Muscle of leg (tissue), 11 donors: ENCODE results near the gene LPCAT1. TPM values are rescaled to one million over a fixed set of nuclear protein-coding genes. Genes with fewer than 3 reads are reported as not detected.
A peak's percentile ranks its signal among the peaks of the same experiment; 100 is the strongest.
"Not testable (repeated sequence)": the region's sequence is repeated elsewhere in the genome, so short reads cannot be mapped to it uniquely, and the experiment has no call there.

ENCODE experiments used
- DNase-seq: peaks from one replicate; pipeline ENCODE4 v3.0.0; 2013
- H3K27ac ChIP-seq: one replicate; pipeline ENCODE4 v1.5.1; 2013; ENCODE audit warnings: mild to moderate bottlenecking, low read length, control low read depth
- H3K27me3 ChIP-seq: one replicate; pipeline ENCODE4 v1.6.1; 2013; ENCODE audit warnings: low read length; ENCODE audit not compliant: control insufficient read depth, insufficient read depth
- H3K36me3 ChIP-seq: one replicate; pipeline ENCODE4 v1.6.1; 2013; ENCODE audit warnings: low read length; ENCODE audit not compliant: control insufficient read depth, insufficient read depth
- H3K4me1 ChIP-seq: one replicate; pipeline ENCODE4 v1.6.1; 2013; ENCODE audit warnings: low read length; ENCODE audit not compliant: control insufficient read depth, insufficient read depth
- H3K4me3 ChIP-seq: one replicate; pipeline ENCODE4 v1.5.1; 2013; ENCODE audit warnings: low read length, control low read depth
- H3K9me3 ChIP-seq: replicated peaks from 2 replicates; pipeline ENCODE4 v1.6.1; 2013; ENCODE audit warnings: low read depth, low read length; ENCODE audit not compliant: control insufficient read depth
- WGBS: methylation state at CpG from one replicate; pipeline ENCODE4 v1.1.5; 2013; ENCODE audit warnings: missing lambda C conversion rate; ENCODE audit not compliant: insufficient coverage; 5-methylcytosine and 5-hydroxymethylcytosine counted together
- polyA plus RNA-seq, 8 donors: library from polyadenylated mRNA; unstranded; fragments of 120-200 nt; gene quantifications; one replicate each; pipeline versions ENCODE4 v1.2.1 to v1.2.3, GENCODE V29; 2013; ENCODE audit warnings: inconsistent platforms in 1 of 8, low replicate concordance in 1 of 8; ENCODE audit not compliant: insufficient read length in 8 of 8, insufficient read depth in 1 of 8
- total RNA-seq: library from RNA; stranded (reverse); fragments of 120-200 nt; gene quantifications from one replicate; pipeline ENCODE4 v1.2.4, GENCODE V29; 2013

The LPCAT1 gene
- total and polyA plus RNA-seq, 9 donors = 23.6 to 47.6 (median 34.1) TPM

GRCh38 chr5:1564182-1564748 lies 40.5 kb upstream of the LPCAT1 start:
- WGBS = 72% methylated on average over 8 of the region's 14 CpGs
- Histone ChIP-seq H3K27me3 (no peaks in the 10 kb centered on the region), H3K36me3 (no peaks in the 10 kb centered on the region), H3K27ac (no peak overlapping the region), H3K4me3 (no peak overlapping the region), H3K9me3 (no peaks in the 10 kb centered on the region), H3K4me1 (peaks cover 8% of the 10 kb centered on the region)
- peak; percentile 75 for DNase-seq

GRCh38 chr5:1563617-1564181 lies 39.9 kb upstream of the LPCAT1 start:
- no peak for DNase-seq
- peaks cover 8% of the 10 kb centered on the region for H3K4me1 ChIP-seq
- no peaks in the 10 kb centered on the region for H3K36me3 ChIP-seq
- no peak overlapping the region for H3K27ac ChIP-seq
- no peaks in the 10 kb centered on the region for H3K9me3 ChIP-seq
- 78% methylated on average over 6 of the region's 7 CpGs for WGBS
- no peaks in the 10 kb centered on the region for H3K27me3 ChIP-seq
- no peak overlapping the region for H3K4me3 ChIP-seq

- H3K27ac ChIP-seq = no peak overlapping the region
- WGBS = 70% methylated on average over 18 of the region's 21 CpGs
- no peak for DNase-seq
- peaks cover 3% of the 10 kb centered on the region for H3K4me1 ChIP-seq
- H3K27me3 ChIP-seq = peaks cover 2% of the 10 kb centered on the region
- no peaks in the 10 kb centered on the region for H3K36me3 ChIP-seq
- H3K9me3 ChIP-seq = no peaks in the 10 kb centered on the region
- H3K4me3 ChIP-seq = no peak overlapping the region
These were observed 39.3 kb upstream of the LPCAT1 start for GRCh38 chr5:1563051-1563461.

- H3K4me1 ChIP-seq = peaks cover 3% of the 10 kb centered on the region
- H3K27ac ChIP-seq = no peak overlapping the region
- H3K27me3 ChIP-seq = peaks cover 2% of the 10 kb centered on the region
- no peaks in the 10 kb centered on the region for H3K9me3 ChIP-seq
- no peak overlapping the region for H3K4me3 ChIP-seq
- H3K36me3 ChIP-seq = no peaks in the 10 kb centered on the region
- no peak for DNase-seq
- WGBS = 80% methylated on average over 1 of the region's 5 CpGs
These were observed 38.8 kb upstream of the LPCAT1 start for GRCh38 chr5:1562599-1562998.

GRCh38 chr5:1561402-1561929 lies 37.7 kb upstream of the LPCAT1 start:
- Histone ChIP-seq H3K27me3 (peaks cover 2% of the 10 kb centered on the region), H3K4me1 (peaks cover 3% of the 10 kb centered on the region), H3K27ac (no peak overlapping the region), H3K9me3 (no peaks in the 10 kb centered on the region), H3K4me3 (no peak overlapping the region), H3K36me3 (no peaks in the 10 kb centered on the region)
- DNase-seq = no peak
- 62% methylated on average over 9 of the region's 10 CpGs for WGBS

GRCh38 chr5:1560499-1560898 lies 36.7 kb upstream of the LPCAT1 start:
- not testable (repeated sequence) for DNase-seq, H3K27me3 ChIP-seq, H3K27ac ChIP-seq, H3K36me3 ChIP-seq, H3K4me3 ChIP-seq, H3K4me1 ChIP-seq, H3K9me3 ChIP-seq
- 79% methylated on average over 8 of the region's 13 CpGs for WGBS

GRCh38 chr5:1558944-1559343 lies 35.2 kb upstream of the LPCAT1 start:
- Histone ChIP-seq H3K4me1 (peaks cover 7% of the 10 kb centered on the region), H3K9me3 (no peaks in the 10 kb centered on the region), H3K4me3 (no peak overlapping the region), H3K27ac (no peak overlapping the region), H3K36me3 (no peaks in the 10 kb centered on the region), H3K27me3 (peaks cover 2% of the 10 kb centered on the region)
- 67% methylated on average over 5 of the region's 6 CpGs for WGBS
- no peak for DNase-seq

GRCh38 chr5:1557114-1557873 lies 33.5 kb upstream of the LPCAT1 start:
- Histone ChIP-seq H3K27me3 (peaks cover 2% of the 10 kb centered on the region), H3K36me3 (no peaks in the 10 kb centered on the region), H3K4me1 (peaks cover 18% of the 10 kb centered on the region), H3K9me3 (no peaks in the 10 kb centered on the region), H3K27ac (no peak overlapping the region), H3K4me3 (no peak overlapping the region)
- 79% methylated on average over 13 of the region's 22 CpGs for WGBS
- no peak for DNase-seq

- Histone ChIP-seq H3K9me3 (no peaks in the 10 kb centered on the region), H3K4me1 (peaks cover 27% of the 10 kb centered on the region), H3K27me3 (peaks cover 5% of the 10 kb centered on the region), H3K4me3 (no peak overlapping the region), H3K36me3 (no peaks in the 10 kb centered on the region), H3K27ac (no peak overlapping the region)
- DNase-seq = no peak
- 87% methylated on average over 22 of the region's 26 CpGs for WGBS
These were observed 32.3 kb upstream of the LPCAT1 start for GRCh38 chr5:1555808-1556731.
